GM12878 (cell line): ENCODE results near the gene FGD4. TPM values are rescaled to one million over a fixed set of nuclear protein-coding genes. Genes with fewer than 3 reads are reported as not detected.
"Not testable (repeated sequence)": the region's sequence is repeated elsewhere in the genome, so short reads cannot be mapped to it uniquely, and the experiment has no call there.

ENCODE experiments used
- ATAC-seq: fragments of 200-7000 bp; cut with Tn5 transposase; 3 replicates; pipeline ENCODE4 v1.9.1; 2020; ENCODE audit warnings: mild to moderate bottlenecking, moderate library complexity
- BruUV-seq: library from RNA; stranded (reverse); fragments of 400-500 nt; replicated peaks from 2 replicates; lab custom pipeline; 2021; lab: Mats Ljungman, UMichigan
- CTCF ChIA-PET: fragments of 300-600 bp; sonication (Branson Sonifier 250); formaldehyde crosslinking; extraction: SDS; loops from one replicate; lab custom pipeline; 2021; ENCODE audit warnings: inconsistent platforms; lab: Yijun Ruan, JAX
- POLR2A ChIA-PET: fragments of 350-600 bp; formaldehyde crosslinking; extraction: SDS; loops from one replicate; lab custom pipeline; 2021; ENCODE audit warnings: inconsistent platforms; lab: Charles Lee
- RAD21 ChIA-PET: fragments of 300-600 bp; sonication (Branson Sonifier 250); formaldehyde crosslinking; loops from one replicate; lab custom pipeline; 2023; ENCODE audit warnings: antibody characterized with exemption; ENCODE audit not compliant: unreplicated experiment; lab: Charles Lee
- SMC1A ChIA-PET: fragments of 300-600 bp; sonication (Branson Sonifier 250); formaldehyde crosslinking; loops from one replicate; lab custom pipeline; 2023; ENCODE audit not compliant: unreplicated experiment, uncharacterized antibody; lab: Charles Lee
- DNase-seq: peaks from one replicate; pipeline ENCODE4 v3.0.0-alpha.2; 2011; ENCODE audit warnings: low read depth, low spot score
- FAIRE-seq: peaks from 3 replicates; lab custom pipeline; 2011; peaks lifted over from hg19 to GRCh38; lab: Jason Lieb, UNC
- H2AFZ ChIP-seq: 2 replicates; pipeline ENCODE4 v1.6.0; 2011; ENCODE audit warnings: low read depth, low read length, control low read depth; ENCODE audit not compliant: control insufficient read depth
- H3K27ac ChIP-seq: 2 replicates; pipeline ENCODE4 v1.5.1; 2011; ENCODE audit warnings: control low read depth; ENCODE audit not compliant: control insufficient read depth, insufficient read depth
- H3K27me3 ChIP-seq, 2 experiments: replicated peaks in 1 of 2; 2 replicates each; pipeline versions ENCODE4 v1.6.0 to v1.6.1; 2011; ENCODE audit warnings: low read length in 1 of 2; ENCODE audit not compliant: control insufficient read depth in 2 of 2, insufficient read depth in 2 of 2
- H3K36me3 ChIP-seq, 2 experiments: 2 replicates each; pipeline ENCODE4 v1.5.1; 2011; ENCODE audit warnings: low read length in 1 of 2; ENCODE audit not compliant: control insufficient read depth in 2 of 2, insufficient read depth in 2 of 2
- H3K4me1 ChIP-seq: 2 replicates; pipeline ENCODE4 v1.6.1; 2011; ENCODE audit warnings: mild to moderate bottlenecking, low read length, moderate library complexity, mixed read lengths; ENCODE audit not compliant: control insufficient read depth, insufficient read depth
- H3K4me2 ChIP-seq: 2 replicates; pipeline ENCODE4 v1.6.0; 2011; ENCODE audit warnings: control low read depth; ENCODE audit not compliant: control insufficient read depth, insufficient read depth
- H3K4me3 ChIP-seq: fragments of 200-600 bp; sonication (generic); 2 replicates; pipeline ENCODE4 v1.5.1; 2016
- H3K79me2 ChIP-seq: 2 replicates; pipeline ENCODE4 v1.6.0; 2011; ENCODE audit warnings: low read length; ENCODE audit not compliant: control insufficient read depth, insufficient read depth
- H3K9ac ChIP-seq: 2 replicates; pipeline ENCODE4 v1.8.0; 2011; ENCODE audit warnings: low read length, control low read depth, mixed read lengths; ENCODE audit not compliant: control insufficient read depth, insufficient read depth
- H3K9me3 ChIP-seq: replicated peaks from 3 replicates; pipeline ENCODE4 v1.5.1; 2011; ENCODE audit warnings: mild to moderate bottlenecking, low read length; ENCODE audit not compliant: control insufficient read depth, insufficient read depth
- H4K20me1 ChIP-seq: 2 replicates; pipeline ENCODE4 v1.6.0; 2011; ENCODE audit not compliant: control insufficient read depth, insufficient read depth
- TCF12 ChIP-seq: IDR thresholded peaks from 2 replicates; pipeline ENCODE4 v1.6.1; 2011; ENCODE audit warnings: low read depth, mild to moderate bottlenecking, low read length
- WGBS: methylation state at CpG from one replicate; pipeline ENCODE4 v1.1.6; 2016; ENCODE audit warnings: low lambda C conversion rate; ENCODE audit not compliant: insufficient replicate concordance, insufficient coverage; ENCODE audit errors: missing lambda C conversion rate; 5-methylcytosine and 5-hydroxymethylcytosine counted together
- in situ Hi-C: fragments of 300-500 bp; cut with MboI; formaldehyde crosslinking; loops from 9 replicates; pipeline ENCODE4 v1.14.3; 2018; ENCODE audit warnings: mixed read lengths
- intact Hi-C: fragments of 100-400 bp; cut with micrococcal nuclease; formaldehyde crosslinking; loops from one replicate; pipeline ENCODE4 v1.14.2; 2022; ENCODE audit not compliant: unreplicated experiment
- polyA plus RNA-seq, 11 experiments: library from polyadenylated mRNA; depleted of rRNA in 4 of 11; unstranded in 6 of 11; stranded (reverse) in 5 of 11; fragments of >200 nt; fragmentation: Nextera tagmentation in 4 of 11; fragmentation: Illumina TruSeq in 1 of 11; extraction: Ambion mirVana in 4 of 11; extraction: Trizol in 1 of 11; gene quantifications; 1 replicate in 1 of 11; 2 replicates in 10 of 11; pipeline versions ENCODE4 v1.2.1 to v1.2.3, GENCODE V29; 2011 to 2016; ENCODE audit warnings: inconsistent platforms in 2 of 11, missing spikeins in 2 of 11, low read depth in 1 of 11
- total RNA-seq, 4 experiments: library from RNA; depleted of rRNA in 3 of 4; stranded (reverse); fragments of >200 nt in 3 of 4; fragmentation: Illumina TruSeq in 1 of 4; extraction: Trizol in 1 of 4; gene quantifications; 2 replicates each; pipeline versions ENCODE4 v1.2.1 to v1.2.3, GENCODE V29; 2013 to 2021

FGD4 gene
- total and polyA plus RNA-seq, 10 of the 15 experiments (the other 5 are each of a cell fraction or from before 2014, with no cell fraction given): 0.01 to 0.18 (median 0.08) TPM; not detected in 3

DNA sequence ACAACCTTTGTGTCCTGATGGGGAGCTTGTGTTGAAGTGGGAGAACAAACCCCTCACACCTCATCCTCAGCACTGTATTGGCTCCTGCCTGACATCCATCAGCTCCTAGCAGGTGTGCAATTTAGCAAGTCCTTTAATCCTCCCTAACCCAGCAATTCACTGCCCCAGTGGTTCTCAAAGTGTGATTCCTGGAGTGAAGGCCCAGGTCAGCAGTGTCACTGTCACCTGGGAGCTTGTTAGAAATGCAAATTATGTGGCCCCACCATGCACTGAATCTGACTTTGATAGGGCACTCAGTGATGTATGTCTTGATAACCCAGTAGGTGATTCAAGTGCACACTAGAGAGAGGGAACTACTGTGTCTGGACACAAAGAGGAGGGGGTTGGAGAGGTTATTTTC lies 133.6 kb downstream of the FGD4 start:
- no peaks in the 10 kb centered on the region for H4K20me1 ChIP-seq
- POLR2A ChIA-PET: interaction anchor here (1.0 kb wide), 1 partner anchor 10 kb away, joined by 3 read pairs; no protein-coding TSS in a partner anchor
- H3K9me3 ChIP-seq: no peaks in the 10 kb centered on the region
- RAD21 ChIA-PET: no interaction called here
- H3K4me3 ChIP-seq: no peak overlapping the region
- DNase-seq (no peak), ATAC-seq (no peak), FAIRE-seq (no peak)
- SMC1A ChIA-PET: interaction anchor here (0.8 to 2.5 kb wide), 4 partner anchors 10 to 119 kb away, joined by 3 to 11 read pairs (median 3); no protein-coding TSS in a partner anchor
- no peak overlapping the region for H3K27ac ChIP-seq
- intact Hi-C loops (no loop called here), in situ Hi-C loops (no loop called here)
- no peak overlapping the region for H2AFZ ChIP-seq
- no peak overlapping the region for H3K4me2 ChIP-seq
- no peak for TF ChIP-seq TCF12
- H3K27me3 ChIP-seq: no peaks in the 10 kb centered on the region; a peak in 2 of 4 replicates
- BruUV-seq: no TSS peak
- H3K36me3 ChIP-seq: no peaks in the 10 kb centered on the region
- H3K4me1 ChIP-seq: no peaks in the 10 kb centered on the region
- H3K79me2 ChIP-seq: no peaks in the 10 kb centered on the region
- no peak overlapping the region for H3K9ac ChIP-seq
- CTCF ChIA-PET: interaction anchor here (1.1 kb wide), 1 partner anchor 20 kb away, joined by 3 read pairs; no protein-coding TSS in a partner anchor

- H4K20me1 ChIP-seq, FAIRE-seq, H3K27ac ChIP-seq, H2AFZ ChIP-seq, POLR2A ChIA-PET, RAD21 ChIA-PET, ATAC-seq, H3K4me3 ChIP-seq, H3K9ac ChIP-seq, intact Hi-C loops, H3K79me2 ChIP-seq, H3K9me3 ChIP-seq, H3K27me3 ChIP-seq, H3K4me1 ChIP-seq, H3K4me2 ChIP-seq, DNase-seq, H3K36me3 ChIP-seq, in situ Hi-C loops, BruUV-seq: not testable (repeated sequence)
- WGBS: 89% methylated on average over 10 of the region's 10 CpGs
- ChIA-PET CTCF (interaction anchor here (0.9 to 1.1 kb wide), 2 partner anchors 20 to 221 kb away, joined by 3 read pairs; no protein-coding TSS in a partner anchor), SMC1A (interaction anchor here (1.2 to 2.5 kb wide), 3 partner anchors 10 to 81 kb away, joined by 3 to 11 read pairs (median 4); no protein-coding TSS in a partner anchor)
Observed at GRCh38 chr12:32533506-32533905, 134.1 kb downstream of the FGD4 start.
